HUES64 (cell line): ENCODE measurements around the gene MOCOS. TPM values are rescaled to one million over a fixed set of nuclear protein-coding genes. Genes with fewer than 3 reads are reported as not detected.

Experiments used
- H3K27ac ChIP-seq: 2 replicates; pipeline ENCODE4 v1.7.0; 2013; ENCODE audit warnings: low read depth, low read length, inconsistent platforms
- H3K27me3 ChIP-seq: 2 replicates; pipeline ENCODE4 v1.6.1; 2013; ENCODE audit warnings: mild to moderate bottlenecking, low read length; ENCODE audit not compliant: insufficient read depth
- H3K36me3 ChIP-seq: 2 replicates; pipeline ENCODE4 v1.6.1; 2013; ENCODE audit warnings: mild to moderate bottlenecking, low read length; ENCODE audit not compliant: insufficient read depth
- H3K4me1 ChIP-seq: 2 replicates; pipeline ENCODE4 v1.6.1; 2013; ENCODE audit warnings: mild to moderate bottlenecking, low read length, moderate library complexity; ENCODE audit not compliant: insufficient read depth
- H3K4me3 ChIP-seq: 2 replicates; pipeline ENCODE4 v1.5.1; 2013; ENCODE audit warnings: mild to moderate bottlenecking, low read length, moderate library complexity
- H3K9ac ChIP-seq: 2 replicates; pipeline ENCODE4 v1.6.1; 2013; ENCODE audit warnings: mild to moderate bottlenecking, low read depth, low read length
- H3K9me3 ChIP-seq: 2 replicates; pipeline ENCODE4 v1.6.1; 2013; ENCODE audit warnings: low read depth, low read length; ENCODE audit not compliant: insufficient read depth
- WGBS: fragments of 150-250, 120-280 bp; methylation state at CpG from one replicate; pipeline ENCODE4 v1.1.7; 2013; ENCODE audit warnings: missing lambda C conversion rate; 5-methylcytosine and 5-hydroxymethylcytosine counted together
- polyA plus RNA-seq, 2 experiments: library from polyadenylated mRNA; stranded (reverse); fragments of 50-300 nt; gene quantifications; one replicate each; pipeline ENCODE4 v1.2.3, GENCODE V29; 2013

Gene MOCOS, protein sequence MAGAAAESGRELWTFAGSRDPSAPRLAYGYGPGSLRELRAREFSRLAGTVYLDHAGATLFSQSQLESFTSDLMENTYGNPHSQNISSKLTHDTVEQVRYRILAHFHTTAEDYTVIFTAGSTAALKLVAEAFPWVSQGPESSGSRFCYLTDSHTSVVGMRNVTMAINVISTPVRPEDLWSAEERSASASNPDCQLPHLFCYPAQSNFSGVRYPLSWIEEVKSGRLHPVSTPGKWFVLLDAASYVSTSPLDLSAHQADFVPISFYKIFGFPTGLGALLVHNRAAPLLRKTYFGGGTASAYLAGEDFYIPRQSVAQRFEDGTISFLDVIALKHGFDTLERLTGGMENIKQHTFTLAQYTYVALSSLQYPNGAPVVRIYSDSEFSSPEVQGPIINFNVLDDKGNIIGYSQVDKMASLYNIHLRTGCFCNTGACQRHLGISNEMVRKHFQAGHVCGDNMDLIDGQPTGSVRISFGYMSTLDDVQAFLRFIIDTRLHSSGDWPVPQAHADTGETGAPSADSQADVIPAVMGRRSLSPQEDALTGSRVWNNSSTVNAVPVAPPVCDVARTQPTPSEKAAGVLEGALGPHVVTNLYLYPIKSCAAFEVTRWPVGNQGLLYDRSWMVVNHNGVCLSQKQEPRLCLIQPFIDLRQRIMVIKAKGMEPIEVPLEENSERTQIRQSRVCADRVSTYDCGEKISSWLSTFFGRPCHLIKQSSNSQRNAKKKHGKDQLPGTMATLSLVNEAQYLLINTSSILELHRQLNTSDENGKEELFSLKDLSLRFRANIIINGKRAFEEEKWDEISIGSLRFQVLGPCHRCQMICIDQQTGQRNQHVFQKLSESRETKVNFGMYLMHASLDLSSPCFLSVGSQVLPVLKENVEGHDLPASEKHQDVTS
- polyA plus RNA-seq (2013, experiment 1 of 2), result 2.4 TPM
- 2.5 TPM for polyA plus RNA-seq (2013, experiment 2 of 2)

DNA sequence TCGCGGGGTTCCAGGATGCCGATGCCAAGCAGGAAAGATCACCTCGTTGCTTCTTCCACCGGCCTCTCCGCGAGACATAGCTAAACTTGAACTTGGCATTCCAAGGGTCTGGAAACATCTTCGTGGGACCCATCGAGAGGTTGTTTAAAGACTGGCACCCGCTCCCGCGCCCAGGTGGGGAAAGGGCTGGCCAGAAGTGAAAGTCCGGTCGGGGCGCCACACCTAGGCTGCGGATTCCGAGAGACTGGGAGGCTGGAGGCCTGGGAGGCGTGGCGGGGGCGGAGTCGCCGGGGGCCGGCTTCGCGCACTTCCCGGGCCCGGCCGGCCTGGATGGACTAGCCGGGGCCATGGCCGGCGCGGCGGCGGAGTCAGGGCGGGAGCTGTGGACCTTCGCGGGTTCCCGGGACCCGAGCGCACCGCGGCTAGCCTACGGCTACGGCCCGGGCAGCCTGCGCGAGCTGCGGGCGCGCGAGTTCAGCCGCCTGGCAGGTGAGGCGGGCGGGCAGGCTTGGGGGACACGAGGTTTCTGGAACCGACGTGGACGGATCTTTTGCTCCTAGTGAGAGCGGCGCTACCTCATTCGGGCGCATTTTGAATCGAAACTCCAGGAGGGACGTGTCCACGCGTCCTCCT, at the start of gene MOCOS:
TSS of gene MOCOS (plus strand) at position 305 of the 633 bp plus-strand sequence. CDS start at position 348, 43 bp downstream.
- no peak within 1 kb of the TSS for H3K27ac ChIP-seq
- under 1% methylated on average over 66 of the region's 66 CpGs for WGBS

DNA sequence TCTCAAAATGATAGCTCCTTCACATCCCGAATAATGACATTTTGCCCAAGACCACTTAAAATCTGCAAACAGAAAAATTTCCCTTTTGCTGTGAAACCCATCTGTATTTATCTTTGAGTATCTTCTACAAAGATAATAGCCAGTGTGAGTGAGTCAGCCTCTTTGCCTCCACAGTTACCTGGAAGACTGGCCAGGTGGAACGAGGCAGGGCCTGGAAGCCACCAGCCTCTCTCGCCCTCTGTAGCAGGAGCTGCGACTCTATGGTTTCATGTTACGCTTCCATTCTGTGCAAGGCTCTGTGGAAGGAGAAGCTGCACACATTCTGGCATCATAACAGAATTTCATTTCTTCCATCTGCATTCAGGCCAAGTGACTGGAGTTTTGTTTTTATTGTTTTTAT, 48.1 kb upstream of the MOCOS start:
- H3K27me3 ChIP-seq, result no peaks in the 10 kb centered on the region
- H3K36me3 ChIP-seq, result peaks cover 98% of the 10 kb centered on the region
- H3K4me3 ChIP-seq, result no peak overlapping the region
- no peak overlapping the region for H3K9ac ChIP-seq
- H3K4me1 ChIP-seq, result no peaks in the 10 kb centered on the region
- no peaks in the 10 kb centered on the region for H3K9me3 ChIP-seq
- 96% methylated on average over 5 of the region's 5 CpGs for WGBS
- H3K27ac ChIP-seq, result no peak overlapping the region

More for the DNA sequence above, at the start of gene MOCOS:
- Histone ChIP-seq H3K9me3 (no peaks in the 10 kb centered on the region), H3K4me3 (peak within 1 kb of the TSS; percentile 79), H3K4me1 (peaks cover 4% of the 10 kb centered on the region; the same call in 1 of the 2 replicates), H3K36me3 (no peaks in the 10 kb centered on the region), H3K27me3 (peaks cover 56% of the 10 kb centered on the region), H3K9ac (peak within 1 kb of the TSS; percentile 79)

GRCh38 chr18:36141576-36141975, 45.7 kb upstream of the MOCOS start:
- Histone ChIP-seq H3K27ac (no peak overlapping the region), H3K9me3 (no peaks in the 10 kb centered on the region), H3K9ac (no peak overlapping the region), H3K4me1 (no peaks in the 10 kb centered on the region), H3K4me3 (no peak overlapping the region), H3K36me3 (peaks cover 98% of the 10 kb centered on the region), H3K27me3 (no peaks in the 10 kb centered on the region)
- 97% methylated on average over 3 of the region's 4 CpGs for WGBS

DNA sequence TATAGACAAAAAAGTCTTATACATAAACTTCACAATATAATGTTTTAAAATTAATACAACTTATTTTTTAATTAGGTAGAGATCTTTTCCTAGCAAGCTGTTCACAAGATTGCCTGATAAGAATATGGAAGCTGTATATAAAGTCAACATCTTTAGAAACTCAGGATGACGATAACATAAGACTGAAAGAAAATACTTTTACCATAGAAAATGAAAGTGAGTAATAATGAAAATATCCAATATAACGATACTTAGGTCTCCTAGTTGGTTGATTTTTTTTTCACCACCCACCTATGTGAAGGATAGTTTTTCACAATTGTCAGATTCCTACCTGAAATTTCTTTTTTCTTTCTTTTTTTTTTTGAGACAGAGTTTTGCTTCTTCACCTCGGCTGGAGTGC, 44.5 kb upstream of the MOCOS start:
- H3K9me3 ChIP-seq, result no peaks in the 10 kb centered on the region
- WGBS, result 98% methylated on average over 1 of the region's 3 CpGs
- no peak overlapping the region for H3K4me3 ChIP-seq
- H3K4me1 ChIP-seq, result no peaks in the 10 kb centered on the region
- H3K27me3 ChIP-seq, result no peaks in the 10 kb centered on the region
- no peak overlapping the region for H3K27ac ChIP-seq
- H3K9ac ChIP-seq, result no peak overlapping the region
- H3K36me3 ChIP-seq, result peaks cover 98% of the 10 kb centered on the region

- Histone ChIP-seq H3K27me3 (no peaks in the 10 kb centered on the region), H3K9me3 (no peaks in the 10 kb centered on the region), H3K27ac (no peak overlapping the region), H3K36me3 (peaks cover 98% of the 10 kb centered on the region), H3K4me1 (no peaks in the 10 kb centered on the region), H3K4me3 (no peak overlapping the region), H3K9ac (no peak overlapping the region)
- 100% methylated on average over 1 of the region's 2 CpGs for WGBS
These were observed 43.9 kb upstream of the MOCOS start for GRCh38 chr18:36143391-36143790.

DNA sequence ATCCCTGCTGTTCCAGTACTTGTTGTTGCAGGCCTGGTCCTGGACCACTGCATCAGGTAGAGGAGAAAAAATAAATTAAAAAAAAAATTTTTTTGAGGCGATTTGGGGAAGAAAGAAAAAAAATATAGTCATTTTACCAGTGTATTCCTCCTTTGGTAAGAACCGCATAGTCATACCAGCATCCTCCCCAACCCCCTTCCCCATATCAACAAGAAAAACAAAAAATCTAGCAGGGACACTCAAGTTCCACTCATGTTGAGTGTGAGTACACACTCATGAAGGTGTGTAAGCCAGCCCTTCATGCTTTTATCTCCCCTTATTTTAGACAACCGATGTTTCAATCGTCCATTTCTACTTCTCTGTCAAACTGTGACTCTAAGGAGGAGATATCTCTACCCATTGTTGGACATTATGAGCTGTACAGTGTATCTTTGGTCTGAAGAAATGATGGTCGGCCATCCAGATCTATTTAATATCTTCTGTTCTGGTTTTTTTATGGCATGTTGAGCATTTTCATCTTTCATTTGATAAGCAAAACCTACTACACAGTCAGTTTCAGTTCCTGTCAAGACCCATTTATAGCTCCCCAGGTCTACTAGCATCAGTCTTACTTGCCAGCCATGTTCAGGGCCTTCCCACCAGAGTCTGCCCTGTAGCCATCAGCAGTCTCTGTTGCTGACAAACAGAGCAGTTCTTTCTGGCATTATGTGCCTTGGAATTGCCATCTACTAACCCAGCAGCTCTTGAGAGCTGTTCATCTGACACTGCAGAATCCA, 37.6 kb upstream of the MOCOS start:
- H3K9ac ChIP-seq, result no peak overlapping the region
- 97% methylated on average over 5 of the region's 5 CpGs for WGBS
- no peaks in the 10 kb centered on the region for H3K9me3 ChIP-seq
- H3K4me3 ChIP-seq, result no peak overlapping the region
- peaks cover 99% of the 10 kb centered on the region for H3K36me3 ChIP-seq
- no peaks in the 10 kb centered on the region for H3K27me3 ChIP-seq
- H3K27ac ChIP-seq, result no peak overlapping the region
- H3K4me1 ChIP-seq, result no peaks in the 10 kb centered on the region

- WGBS, result 100% methylated on average over 1 of the region's 1 CpG
- Histone ChIP-seq H3K27ac (no peak overlapping the region), H3K9me3 (no peaks in the 10 kb centered on the region), H3K27me3 (no peaks in the 10 kb centered on the region), H3K36me3 (peaks cover 99% of the 10 kb centered on the region), H3K4me3 (no peak overlapping the region), H3K9ac (no peak overlapping the region), H3K4me1 (no peaks in the 10 kb centered on the region)
These were observed 34.5 kb upstream of the MOCOS start for GRCh38 chr18:36152781-36153180.

- Histone ChIP-seq H3K9ac (no peak overlapping the region), H3K4me3 (no peak overlapping the region), H3K27me3 (no peaks in the 10 kb centered on the region), H3K9me3 (no peaks in the 10 kb centered on the region), H3K27ac (no peak overlapping the region), H3K4me1 (no peaks in the 10 kb centered on the region), H3K36me3 (peaks cover 100% of the 10 kb centered on the region)
- 99% methylated on average over 4 of the region's 4 CpGs for WGBS
These were observed 34.1 kb upstream of the MOCOS start for GRCh38 chr18:36153203-36153602.

DNA sequence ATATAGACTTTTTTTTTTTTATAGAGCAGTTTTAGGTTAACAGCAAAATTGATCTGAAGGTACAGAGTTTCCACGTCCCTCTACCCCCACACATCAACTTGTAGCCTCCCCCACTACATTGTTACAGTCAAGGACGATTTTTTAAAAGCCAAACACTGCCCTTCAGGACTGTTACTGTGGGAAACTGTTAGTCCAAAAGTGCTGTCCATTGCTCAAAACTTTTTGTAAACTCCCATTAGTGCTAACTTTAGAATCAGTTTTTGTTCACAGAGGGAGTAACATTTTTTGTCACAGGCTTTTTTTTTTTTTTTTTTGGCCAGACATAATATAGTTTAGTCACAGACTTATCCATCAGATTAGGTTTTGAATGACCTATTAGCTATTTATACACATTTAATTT, 33.5 kb upstream of the MOCOS start:
- WGBS, result 88% methylated on average over 2 of the region's 2 CpGs
- Histone ChIP-seq H3K4me3 (no peak overlapping the region), H3K9me3 (no peaks in the 10 kb centered on the region), H3K27me3 (no peaks in the 10 kb centered on the region), H3K4me1 (no peaks in the 10 kb centered on the region), H3K9ac (no peak overlapping the region), H3K36me3 (peaks cover 100% of the 10 kb centered on the region), H3K27ac (no peak overlapping the region)

DNA sequence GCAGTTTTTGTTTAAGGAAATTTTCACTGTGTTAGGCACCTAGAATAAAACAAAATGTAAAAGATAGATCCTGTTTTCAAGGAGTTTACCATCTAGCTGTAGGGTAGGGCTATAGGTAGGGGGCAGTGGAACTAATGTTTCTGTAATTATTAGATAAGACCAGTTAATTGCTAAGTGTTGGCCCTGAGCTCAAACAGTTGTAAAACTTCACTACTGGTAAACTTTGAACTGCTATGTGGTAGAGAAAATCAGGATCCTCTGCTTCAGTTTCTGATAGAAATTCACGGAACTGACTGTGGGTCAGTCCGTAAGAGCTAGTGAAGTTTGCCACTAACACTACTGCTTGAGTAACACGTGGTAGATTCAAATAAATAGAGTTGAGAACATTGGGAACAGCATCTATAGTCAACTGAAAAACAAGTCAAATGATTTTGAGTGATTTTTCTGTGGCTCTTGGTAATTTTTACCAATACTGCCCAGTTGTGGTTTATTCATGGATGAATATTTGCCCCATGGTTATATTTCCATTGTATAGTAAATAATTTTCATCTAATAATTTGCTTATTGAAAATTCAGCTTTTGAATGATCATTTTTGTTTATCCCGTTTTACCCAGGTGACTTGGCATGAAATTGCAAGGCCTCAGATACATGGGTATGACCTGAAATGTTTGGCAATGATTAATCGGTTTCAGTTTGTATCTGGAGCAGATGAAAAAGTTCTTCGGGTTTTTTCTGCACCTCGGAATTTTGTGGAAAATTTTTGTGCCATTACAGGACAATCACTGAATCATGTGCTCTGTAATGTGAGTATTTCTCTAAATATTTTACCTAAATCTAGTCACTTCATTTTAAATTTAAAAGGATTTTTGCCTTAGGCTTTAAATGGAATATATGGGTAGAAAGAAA, 31.2 kb upstream of the MOCOS start:
- 93% methylated on average over 7 of the region's 7 CpGs for WGBS
- Histone ChIP-seq H3K4me3 (no peak overlapping the region), H3K36me3 (peaks cover 100% of the 10 kb centered on the region), H3K27me3 (no peaks in the 10 kb centered on the region), H3K9me3 (no peaks in the 10 kb centered on the region), H3K9ac (no peak overlapping the region), H3K27ac (no peak overlapping the region), H3K4me1 (no peaks in the 10 kb centered on the region)
